RWPE2 (cell line): ENCODE data around the gene MEF2C.
A peak's percentile ranks its signal among the peaks of the same experiment; 100 is the strongest.

Experiments used
- ATAC-seq: fragments of 200-7000 bp; cut with Tn5 transposase; 3 replicates; pipeline ENCODE4 v1.9.1; 2021; ENCODE audit warnings: low read depth
- DNase-seq: peaks from one replicate; pipeline ENCODE4 v3.0.0-alpha.2; 2020; ENCODE audit warnings: low spot score
- H3K27ac ChIP-seq: fragments of 450-650 bp; 2 replicates; pipeline ENCODE4 v1.5.1; 2017; ENCODE audit warnings: mild to moderate bottlenecking; ENCODE audit not compliant: poor library complexity, severe bottlenecking
- H3K27me3 ChIP-seq: fragments of 250-450 bp; sonication (Bioruptor Pico); 2 replicates; pipeline ENCODE4 v1.5.1; 2021; ENCODE audit warnings: mild to moderate bottlenecking, moderate library complexity; ENCODE audit not compliant: insufficient read depth, poor library complexity, severe bottlenecking
- H3K36me3 ChIP-seq: fragments of 250-450 bp; sonication (Bioruptor Pico); 2 replicates; pipeline ENCODE4 v1.5.1; 2020; ENCODE audit warnings: low read depth, mild to moderate bottlenecking, moderate library complexity
- H3K4me1 ChIP-seq: fragments of 250-450 bp; sonication (Bioruptor Pico); 2 replicates; pipeline ENCODE4 v1.5.1; 2021; ENCODE audit warnings: mild to moderate bottlenecking, moderate library complexity; ENCODE audit not compliant: insufficient read depth, poor library complexity, severe bottlenecking
- H3K4me3 ChIP-seq: fragments of 250-450 bp; sonication (Bioruptor Pico); 2 replicates; pipeline ENCODE4 v1.5.1; 2021; ENCODE audit warnings: mild to moderate bottlenecking, moderate library complexity; ENCODE audit not compliant: severe bottlenecking
- H3K9me3 ChIP-seq: fragments of 250-450 bp; sonication (Bioruptor Pico); 2 replicates; pipeline ENCODE4 v1.5.1; 2021; ENCODE audit warnings: mild to moderate bottlenecking, moderate library complexity; ENCODE audit not compliant: severe bottlenecking
- TF ChIP-seq, protein P1 (sequence below): fragments of 450-650 bp; IDR thresholded peaks from one replicate; pipeline ENCODE4 v1.5.1; 2017; ENCODE audit warnings: mild to moderate bottlenecking, moderate library complexity; ENCODE audit not compliant: poor library complexity, severe bottlenecking

Gene MEF2C

DNA sequence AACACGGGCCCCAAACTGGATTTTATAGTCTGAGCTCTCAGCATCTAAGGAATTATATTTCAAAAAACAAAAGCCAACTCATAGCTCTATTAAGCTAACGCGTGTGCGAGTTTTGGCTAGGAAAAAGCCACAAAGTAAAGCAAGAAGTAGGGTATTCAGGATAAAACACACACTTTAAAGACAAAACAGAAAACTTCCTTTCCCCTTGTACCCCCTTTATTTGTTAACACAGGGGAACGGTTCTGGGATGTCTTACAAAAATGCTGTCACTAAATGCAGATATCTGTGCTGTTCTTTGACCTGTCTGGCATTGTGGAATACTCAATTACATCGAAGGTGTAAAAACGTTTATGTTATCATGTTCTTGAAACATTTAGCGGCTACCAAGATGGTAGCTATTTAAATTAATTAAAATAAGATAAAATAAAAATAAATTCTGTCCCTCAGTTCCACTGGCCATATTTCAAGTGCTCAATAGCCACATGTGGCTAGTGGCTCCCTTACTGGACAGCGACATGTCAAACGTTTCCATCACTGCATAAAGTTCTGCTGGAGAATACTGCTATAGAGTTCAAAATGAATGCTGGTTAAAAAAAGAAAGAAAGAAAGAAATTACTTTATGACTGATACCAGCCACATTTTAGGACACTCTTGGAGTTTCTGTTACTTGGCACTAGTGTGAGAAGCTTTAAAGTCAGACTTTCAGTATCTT, 7.2 kb upstream of the MEF2C start:
- H3K36me3 ChIP-seq: no peaks in the 10 kb centered on the region
- H3K27ac ChIP-seq: no peak overlapping the region
- H3K9me3 ChIP-seq: no peaks in the 10 kb centered on the region
- H3K27me3 ChIP-seq: peaks cover 55% of the 10 kb centered on the region
- TF ChIP-seq, protein P1, sequence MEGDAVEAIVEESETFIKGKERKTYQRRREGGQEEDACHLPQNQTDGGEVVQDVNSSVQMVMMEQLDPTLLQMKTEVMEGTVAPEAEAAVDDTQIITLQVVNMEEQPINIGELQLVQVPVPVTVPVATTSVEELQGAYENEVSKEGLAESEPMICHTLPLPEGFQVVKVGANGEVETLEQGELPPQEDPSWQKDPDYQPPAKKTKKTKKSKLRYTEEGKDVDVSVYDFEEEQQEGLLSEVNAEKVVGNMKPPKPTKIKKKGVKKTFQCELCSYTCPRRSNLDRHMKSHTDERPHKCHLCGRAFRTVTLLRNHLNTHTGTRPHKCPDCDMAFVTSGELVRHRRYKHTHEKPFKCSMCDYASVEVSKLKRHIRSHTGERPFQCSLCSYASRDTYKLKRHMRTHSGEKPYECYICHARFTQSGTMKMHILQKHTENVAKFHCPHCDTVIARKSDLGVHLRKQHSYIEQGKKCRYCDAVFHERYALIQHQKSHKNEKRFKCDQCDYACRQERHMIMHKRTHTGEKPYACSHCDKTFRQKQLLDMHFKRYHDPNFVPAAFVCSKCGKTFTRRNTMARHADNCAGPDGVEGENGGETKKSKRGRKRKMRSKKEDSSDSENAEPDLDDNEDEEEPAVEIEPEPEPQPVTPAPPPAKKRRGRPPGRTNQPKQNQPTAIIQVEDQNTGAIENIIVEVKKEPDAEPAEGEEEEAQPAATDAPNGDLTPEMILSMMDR: no peak
- H3K4me1 ChIP-seq: no peaks in the 10 kb centered on the region
- no peak for ATAC-seq
- no peak overlapping the region for H3K4me3 ChIP-seq
- no peak for DNase-seq

DNA sequence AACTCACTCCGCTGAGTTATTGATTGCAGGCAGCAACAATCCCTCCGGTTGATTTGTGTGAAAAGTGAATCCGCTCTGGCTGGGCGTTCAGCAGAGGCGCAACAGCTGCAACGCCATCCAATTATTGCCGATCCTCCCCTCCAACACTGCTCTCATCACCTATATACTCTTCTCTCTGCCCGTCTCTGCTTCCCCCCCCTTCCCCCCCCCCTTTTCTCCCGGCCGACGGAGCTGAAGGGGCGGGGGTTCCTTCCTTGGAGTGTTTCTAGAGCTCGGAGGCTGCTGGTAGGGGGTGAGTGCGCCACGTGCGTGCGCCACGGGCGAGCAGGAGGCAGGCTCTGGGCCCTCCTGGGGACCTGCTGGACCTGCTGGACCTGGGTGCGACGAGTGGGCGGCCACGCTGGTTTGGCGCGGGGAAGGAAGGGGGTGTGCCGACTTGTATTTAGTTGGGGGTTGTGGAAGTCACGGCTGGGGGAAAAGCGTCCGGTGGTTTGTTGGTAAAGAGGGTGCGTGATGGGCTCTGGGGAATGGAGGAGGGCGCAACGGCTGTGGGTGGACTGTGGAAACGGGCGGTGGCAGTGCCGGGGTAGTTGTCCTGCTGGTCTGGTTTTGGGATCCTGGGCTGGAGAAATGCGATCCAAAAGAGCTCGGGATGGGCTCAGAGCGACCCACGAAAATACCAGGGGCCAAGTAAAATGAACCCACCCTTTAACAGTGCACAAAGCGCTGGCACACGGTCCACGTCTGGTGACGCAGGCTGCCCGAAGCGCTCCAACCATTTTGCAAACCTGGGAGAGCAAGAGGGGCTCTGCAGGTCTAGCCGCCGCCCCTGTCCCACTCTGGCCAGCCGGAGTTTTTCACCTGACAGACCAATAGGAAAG, 6.4 kb upstream of the MEF2C start:
- H3K9me3 ChIP-seq: no peaks in the 10 kb centered on the region
- peaks cover 63% of the 10 kb centered on the region for H3K27me3 ChIP-seq
- no peaks in the 10 kb centered on the region for H3K4me1 ChIP-seq
- TF ChIP-seq, protein P1: no peak
- ATAC-seq: peak; percentile 21; the same call in 1 of the 3 replicates
- H3K4me3 ChIP-seq: no peak overlapping the region
- no peaks in the 10 kb centered on the region for H3K36me3 ChIP-seq
- H3K27ac ChIP-seq: no peak overlapping the region
- DNase-seq: no peak

DNA sequence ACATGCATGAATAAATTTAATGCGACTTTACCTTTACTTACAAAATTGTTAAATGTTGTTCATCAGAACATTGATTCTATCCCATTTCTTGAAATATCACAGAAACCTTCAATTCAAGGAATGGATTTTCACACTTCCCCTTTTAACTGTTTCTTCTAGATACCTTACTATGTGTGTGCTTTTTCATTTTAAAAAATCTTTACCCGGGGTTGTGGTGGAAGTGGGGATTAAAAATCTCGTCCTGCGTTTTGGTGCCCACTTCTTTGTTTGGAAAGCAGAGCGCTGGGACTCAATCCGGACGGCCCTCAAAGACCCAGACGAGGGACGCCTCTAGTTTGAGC, 5.8 kb upstream of the MEF2C start:
- TF ChIP-seq, protein P1: no peak
- Histone ChIP-seq H3K9me3 (no peaks in the 10 kb centered on the region), H3K27me3 (peaks cover 69% of the 10 kb centered on the region), H3K36me3 (no peaks in the 10 kb centered on the region), H3K4me1 (no peaks in the 10 kb centered on the region), H3K27ac (no peak overlapping the region), H3K4me3 (no peak overlapping the region)
- no peak for ATAC-seq
- no peak for DNase-seq

DNA sequence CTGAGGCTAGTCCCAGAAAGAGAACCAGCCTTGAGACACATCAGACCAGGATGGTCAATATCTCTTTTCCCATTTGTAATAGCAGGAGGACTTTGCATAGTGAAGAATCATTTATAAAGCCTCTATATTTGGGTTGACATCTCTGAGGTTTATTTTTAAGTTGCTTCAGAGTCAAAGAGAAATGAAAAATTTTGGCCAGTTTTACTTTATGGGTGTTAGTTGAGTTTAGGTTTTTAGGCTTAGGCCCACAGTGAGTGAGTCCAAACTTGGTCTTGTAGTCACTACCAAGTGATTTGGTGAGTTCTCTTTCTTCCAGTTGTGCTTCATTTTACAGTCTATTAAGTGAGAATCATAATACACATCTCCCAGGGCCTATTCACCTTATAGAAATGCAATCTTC, 5.3 kb upstream of the MEF2C start:
- no peak for ATAC-seq
- peaks cover 73% of the 10 kb centered on the region for H3K27me3 ChIP-seq
- TF ChIP-seq, protein P1: no peak
- no peak for DNase-seq
- no peaks in the 10 kb centered on the region for H3K4me1 ChIP-seq
- H3K4me3 ChIP-seq: no peak overlapping the region
- H3K27ac ChIP-seq: no peak overlapping the region
- no peaks in the 10 kb centered on the region for H3K36me3 ChIP-seq
- no peaks in the 10 kb centered on the region for H3K9me3 ChIP-seq
